ENCODE results near the gene ZBED4.

ZBED4 gene

GRCh38 chr22:49922926-49923325 is 69.3 kb downstream of the ZBED4 start:
- DNase-seq, result no peak

GRCh38 chr22:49923445-49923844 is 69.8 kb downstream of the ZBED4 start:
- no peak for DNase-seq

GRCh38 chr22:49924113-49924833 is 70.6 kb downstream of the ZBED4 start:
- DNase-seq, result no peak

- DNase-seq, result peak; percentile 59
Measured at GRCh38 chr22:49925525-49926128, 72.0 kb downstream of the ZBED4 start.

GRCh38 chr22:49926916-49927315 is 73.3 kb downstream of the ZBED4 start:
- DNase-seq, result no peak

- DNase-seq, result no peak
Measured at GRCh38 chr22:49927483-49928184, 74.0 kb downstream of the ZBED4 start.

- DNase-seq, result no peak
Measured at GRCh38 chr22:49928185-49928495, 74.5 kb downstream of the ZBED4 start.

- DNase-seq, result no peak
Measured at GRCh38 chr22:49928555-49929210, 75.0 kb downstream of the ZBED4 start.

GRCh38 chr22:49929211-49929979 is 75.8 kb downstream of the ZBED4 start:
- peak; percentile 83 for DNase-seq

- no peak for DNase-seq
Measured at GRCh38 chr22:49929994-49930575, 76.4 kb downstream of the ZBED4 start.

GRCh38 chr22:49930596-49931412 is 77.2 kb downstream of the ZBED4 start:
- no peak for DNase-seq

- no peak for DNase-seq
Measured at GRCh38 chr22:49933236-49934159, 79.9 kb downstream of the ZBED4 start.

- no peak for DNase-seq
Measured at GRCh38 chr22:49934160-49934890, 80.7 kb downstream of the ZBED4 start.

- DNase-seq, result peak; percentile 92
Measured at GRCh38 chr22:49934891-49935557, 81.4 kb downstream of the ZBED4 start.

- DNase-seq, result no peak
Measured at GRCh38 chr22:49935561-49935960, 81.9 kb downstream of the ZBED4 start.

GRCh38 chr22:49936018-49936972 is 82.7 kb downstream of the ZBED4 start:
- DNase-seq, result peak; percentile 97

GRCh38 chr22:49936973-49937757 is 83.5 kb downstream of the ZBED4 start:
- DNase-seq, result no peak
